MCF 10A (cell line): ENCODE results near the gene SLC27A5. TPM values are rescaled to one million over a fixed set of nuclear protein-coding genes. Genes with fewer than 3 reads are reported as not detected.
"Not testable (repeated sequence)": the region's sequence is repeated elsewhere in the genome, so short reads cannot be mapped to it uniquely, and the experiment has no call there.

Experiments
- BruUV-seq: library from RNA; stranded (reverse); fragments of 400-500 nt; replicated peaks from 2 replicates; lab custom pipeline; 2021; lab: Mats Ljungman, UMichigan
- CTCF ChIA-PET: fragments of 300-600 bp; sonication (Branson Sonifier 250); formaldehyde crosslinking; extraction: SDS; loops from one replicate; lab custom pipeline; 2021; ENCODE audit warnings: antibody characterized with exemption, inconsistent platforms; lab: Yijun Ruan, JAX
- POLR2A ChIA-PET: fragments of 300-600, 350-650 bp; sonication (Branson Sonifier 250); formaldehyde crosslinking; extraction: SDS; loops from one replicate; lab custom pipeline; 2020; ENCODE audit warnings: antibody characterized with exemption, inconsistent platforms; lab: Yijun Ruan, JAX
- DNase-seq: peaks from one replicate; pipeline ENCODE4 v3.0.0-alpha.2; 2018; ENCODE audit not compliant: unreplicated experiment
- H3K27ac Mint-ChIP-seq: one replicate; pipeline ENCODE4 v1.8.0; 2022; ENCODE audit warnings: mild to moderate bottlenecking, low read depth, mixed read lengths; ENCODE audit not compliant: unreplicated experiment
- H3K27me3 Mint-ChIP-seq: one replicate; pipeline ENCODE4 v1.8.0; 2022; ENCODE audit warnings: mixed read lengths; ENCODE audit not compliant: insufficient read depth, unreplicated experiment
- H3K36me3 Mint-ChIP-seq: one replicate; pipeline ENCODE4 v1.8.0; 2022; ENCODE audit warnings: mild to moderate bottlenecking, moderate library complexity, mixed read lengths; ENCODE audit not compliant: insufficient read depth, unreplicated experiment
- H3K4me1 Mint-ChIP-seq: one replicate; pipeline ENCODE4 v1.8.0; 2022; ENCODE audit warnings: mixed read lengths; ENCODE audit not compliant: insufficient read depth, unreplicated experiment
- H3K4me3 Mint-ChIP-seq: one replicate; pipeline ENCODE4 v1.8.0; 2022; ENCODE audit warnings: mild to moderate bottlenecking, moderate library complexity, mixed read lengths; ENCODE audit not compliant: unreplicated experiment
- H3K9me3 Mint-ChIP-seq: one replicate; pipeline ENCODE4 v1.8.0; 2022; ENCODE audit warnings: mixed read lengths; ENCODE audit not compliant: unreplicated experiment
- intact Hi-C: fragments of 100-400 bp; cut with micrococcal nuclease; formaldehyde crosslinking; loops from 2 replicates; pipeline ENCODE4 v1.14.1; 2022
- total RNA-seq: library from RNA; stranded (reverse); gene quantifications from 2 replicates; pipeline ENCODE4 v1.2.3, GENCODE V29; 2022
- TF ChIP-seq, protein P1 (sequence below): fragments of 200-600 bp; IDR thresholded peaks from one replicate; pipeline ENCODE4 v1.8.0; 2022; ENCODE audit warnings: antibody characterized with exemption, mild to moderate bottlenecking; ENCODE audit not compliant: unreplicated experiment

SLC27A5 gene
- total RNA-seq, 1 experiment from 2014 or later = 22.5 TPM

DNA sequence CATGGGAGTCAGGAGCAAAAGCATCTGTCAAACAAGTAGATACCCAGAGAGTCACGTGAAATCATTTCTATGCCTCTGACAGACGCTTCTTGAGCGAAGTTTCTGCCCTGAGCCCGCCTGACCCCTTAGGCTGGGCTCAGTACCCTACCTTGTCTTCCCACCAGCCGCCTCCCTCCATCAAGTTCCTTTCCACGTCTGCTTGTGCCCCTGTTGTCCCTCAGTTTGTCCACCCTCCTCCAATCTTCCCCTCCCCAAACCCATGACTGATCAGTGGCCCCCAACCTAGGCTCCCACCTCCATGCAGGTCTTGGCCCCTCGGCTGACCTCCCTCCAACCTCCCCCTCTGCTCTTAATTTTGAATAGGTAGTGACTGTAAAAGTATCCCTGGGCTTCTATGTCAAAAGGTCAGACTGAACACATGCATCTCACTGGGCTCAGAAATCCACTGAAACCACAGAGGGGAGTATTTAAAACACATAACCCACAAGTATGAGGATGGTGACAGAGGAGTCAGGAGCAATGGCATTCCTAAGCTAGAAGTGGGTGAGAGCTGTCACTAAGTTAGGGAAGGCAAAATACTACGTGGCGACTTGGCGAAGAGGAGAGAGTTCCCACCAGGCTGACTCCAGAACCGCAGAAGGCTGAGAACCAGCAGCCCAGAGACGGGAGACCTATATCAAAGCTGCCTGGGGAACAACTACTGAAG is 37.3 kb downstream of the SLC27A5 start:
- H3K4me1 Mint-ChIP-seq = peaks cover 10% of the 10 kb centered on the region
- DNase-seq = no peak
- H3K9me3 Mint-ChIP-seq = no peaks in the 10 kb centered on the region
- CTCF ChIA-PET = no interaction called here
- H3K36me3 Mint-ChIP-seq = peaks cover 68% of the 10 kb centered on the region
- intact Hi-C loops = no loop called here
- POLR2A ChIA-PET = interaction anchor here (1.3 to 2.7 kb wide), 3 partner anchors 45 to 66 kb away, joined by 4 to 13 read pairs (median 9); partner anchors contain the start of genes ZBTB45 and ZNF584
- no peak overlapping the region for H3K27ac Mint-ChIP-seq
- H3K4me3 Mint-ChIP-seq = peak overlapping the region; percentile 90
- TF ChIP-seq, protein P1, sequence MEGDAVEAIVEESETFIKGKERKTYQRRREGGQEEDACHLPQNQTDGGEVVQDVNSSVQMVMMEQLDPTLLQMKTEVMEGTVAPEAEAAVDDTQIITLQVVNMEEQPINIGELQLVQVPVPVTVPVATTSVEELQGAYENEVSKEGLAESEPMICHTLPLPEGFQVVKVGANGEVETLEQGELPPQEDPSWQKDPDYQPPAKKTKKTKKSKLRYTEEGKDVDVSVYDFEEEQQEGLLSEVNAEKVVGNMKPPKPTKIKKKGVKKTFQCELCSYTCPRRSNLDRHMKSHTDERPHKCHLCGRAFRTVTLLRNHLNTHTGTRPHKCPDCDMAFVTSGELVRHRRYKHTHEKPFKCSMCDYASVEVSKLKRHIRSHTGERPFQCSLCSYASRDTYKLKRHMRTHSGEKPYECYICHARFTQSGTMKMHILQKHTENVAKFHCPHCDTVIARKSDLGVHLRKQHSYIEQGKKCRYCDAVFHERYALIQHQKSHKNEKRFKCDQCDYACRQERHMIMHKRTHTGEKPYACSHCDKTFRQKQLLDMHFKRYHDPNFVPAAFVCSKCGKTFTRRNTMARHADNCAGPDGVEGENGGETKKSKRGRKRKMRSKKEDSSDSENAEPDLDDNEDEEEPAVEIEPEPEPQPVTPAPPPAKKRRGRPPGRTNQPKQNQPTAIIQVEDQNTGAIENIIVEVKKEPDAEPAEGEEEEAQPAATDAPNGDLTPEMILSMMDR = no peak
- no peaks in the 10 kb centered on the region for H3K27me3 Mint-ChIP-seq
- BruUV-seq = no TSS peak

DNA sequence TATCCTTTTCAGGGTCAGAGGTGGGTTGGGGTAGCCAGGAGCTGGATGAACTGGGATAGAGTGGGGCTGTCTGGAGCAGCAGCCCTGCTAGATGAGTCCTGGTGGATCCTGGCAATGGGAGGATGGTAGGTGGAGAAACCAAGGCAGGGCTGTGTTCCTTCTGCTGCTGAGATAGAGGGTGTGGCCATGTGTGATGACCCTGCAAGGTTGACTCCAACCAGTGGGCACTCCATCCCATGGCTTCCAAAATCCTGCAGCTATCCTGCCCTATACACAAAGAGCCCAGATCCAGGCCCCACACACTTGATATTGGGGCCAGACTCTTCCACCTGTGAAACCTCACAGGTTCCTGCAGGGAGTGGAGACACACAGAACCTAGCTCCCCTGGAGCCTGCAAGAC is 38.0 kb downstream of the SLC27A5 start:
- no peak for DNase-seq
- Mint-ChIP-seq H3K27me3 (no peaks in the 10 kb centered on the region), H3K9me3 (no peaks in the 10 kb centered on the region), H3K27ac (no peak overlapping the region), H3K36me3 (peaks cover 63% of the 10 kb centered on the region), H3K4me3 (peak overlapping the region; percentile 23), H3K4me1 (peaks cover 10% of the 10 kb centered on the region)
- ChIA-PET POLR2A (interaction anchor here (2.5 kb wide), 1 partner anchor 46 kb away, joined by 9 read pairs; the partner anchor contains the start of gene ZBTB45), CTCF (no interaction called here)
- intact Hi-C loops = no loop called here
- TF ChIP-seq, protein P1 = no peak
- BruUV-seq = no TSS peak

DNA sequence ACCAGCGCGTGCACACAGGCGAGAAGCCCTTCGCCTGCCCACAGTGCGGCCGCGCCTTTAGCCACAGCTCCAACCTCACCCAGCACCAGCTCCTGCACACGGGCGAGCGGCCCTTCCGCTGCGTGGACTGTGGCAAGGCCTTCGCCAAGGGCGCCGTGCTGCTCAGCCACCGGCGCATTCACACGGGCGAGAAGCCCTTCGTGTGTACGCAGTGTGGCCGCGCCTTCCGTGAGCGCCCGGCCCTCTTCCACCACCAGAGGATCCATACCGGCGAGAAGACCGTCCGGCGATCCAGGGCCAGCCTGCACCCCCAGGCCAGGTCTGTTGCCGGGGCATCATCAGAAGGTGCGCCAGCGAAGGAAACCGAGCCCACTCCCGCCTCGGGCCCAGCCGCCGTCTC is 40.1 kb downstream of the SLC27A5 start:
- Mint-ChIP-seq H3K4me1 (peaks cover 15% of the 10 kb centered on the region), H3K27ac (no peak overlapping the region), H3K4me3 (no peak overlapping the region), H3K27me3 (no peaks in the 10 kb centered on the region), H3K9me3 (no peaks in the 10 kb centered on the region), H3K36me3 (peaks cover 55% of the 10 kb centered on the region)
- intact Hi-C loops = no loop called here
- no peak for DNase-seq
- ChIA-PET CTCF (interaction anchor here (1.3 kb wide), 1 partner anchor 9 kb away, joined by 5 read pairs; no protein-coding TSS in a partner anchor), POLR2A (interaction anchor here (2.5 kb wide), 1 partner anchor 48 kb away, joined by 9 read pairs; the partner anchor contains the start of gene ZBTB45)
- TF ChIP-seq, protein P1 = no peak
- no TSS peak for BruUV-seq

DNA sequence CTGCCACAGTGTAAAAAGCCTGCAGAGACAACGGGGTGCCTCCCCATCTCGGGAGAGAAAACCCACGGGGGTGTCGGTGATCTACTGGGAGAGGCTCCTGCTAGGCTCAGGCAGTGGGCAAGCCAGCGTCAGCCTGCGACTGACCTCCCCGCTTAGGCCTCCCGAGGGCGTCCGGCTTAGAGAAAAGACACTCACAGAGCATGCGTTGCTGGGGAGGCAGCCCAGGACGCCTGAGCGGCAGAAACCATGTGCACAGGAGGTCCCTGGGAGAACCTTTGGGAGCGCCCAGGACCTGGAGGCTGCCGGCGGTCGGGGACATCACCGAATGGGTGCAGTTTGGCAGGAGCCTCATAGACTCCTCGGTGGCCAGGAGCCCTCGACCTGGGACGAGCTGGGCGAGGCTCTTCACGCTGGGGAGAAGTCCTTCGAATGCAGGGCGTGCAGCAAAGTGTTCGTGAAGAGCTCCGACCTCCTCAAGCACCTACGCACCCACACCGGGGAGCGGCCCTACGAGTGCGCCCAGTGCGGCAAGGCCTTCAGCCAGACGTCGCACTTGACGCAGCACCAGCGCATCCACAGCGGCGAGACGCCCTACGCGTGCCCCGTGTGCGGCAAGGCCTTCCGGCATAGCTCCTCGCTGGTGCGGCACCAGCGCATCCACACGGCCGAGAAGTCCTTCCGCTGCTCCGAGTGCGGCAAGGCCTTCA is 40.8 kb downstream of the SLC27A5 start:
- BruUV-seq, H3K27ac Mint-ChIP-seq, DNase-seq, intact Hi-C loops, POLR2A ChIA-PET, H3K9me3 Mint-ChIP-seq, H3K4me3 Mint-ChIP-seq, H3K27me3 Mint-ChIP-seq: not testable (repeated sequence)
- Mint-ChIP-seq H3K4me1 (peaks cover 13% of the 10 kb centered on the region), H3K36me3 (peaks cover 52% of the 10 kb centered on the region)
- CTCF ChIA-PET = interaction anchor here (0.7 kb wide), 1 partner anchor 34 kb away, joined by 3 read pairs; no protein-coding TSS in a partner anchor
